ENCODE results near the gene WDCP. TPM values are rescaled to one million over a fixed set of nuclear protein-coding genes. Genes with fewer than 3 reads are reported as not detected.
"Not testable (repeated sequence)": the region's sequence is repeated elsewhere in the genome, so short reads cannot be mapped to it uniquely, and the experiment has no call there.

WDCP gene, protein sequence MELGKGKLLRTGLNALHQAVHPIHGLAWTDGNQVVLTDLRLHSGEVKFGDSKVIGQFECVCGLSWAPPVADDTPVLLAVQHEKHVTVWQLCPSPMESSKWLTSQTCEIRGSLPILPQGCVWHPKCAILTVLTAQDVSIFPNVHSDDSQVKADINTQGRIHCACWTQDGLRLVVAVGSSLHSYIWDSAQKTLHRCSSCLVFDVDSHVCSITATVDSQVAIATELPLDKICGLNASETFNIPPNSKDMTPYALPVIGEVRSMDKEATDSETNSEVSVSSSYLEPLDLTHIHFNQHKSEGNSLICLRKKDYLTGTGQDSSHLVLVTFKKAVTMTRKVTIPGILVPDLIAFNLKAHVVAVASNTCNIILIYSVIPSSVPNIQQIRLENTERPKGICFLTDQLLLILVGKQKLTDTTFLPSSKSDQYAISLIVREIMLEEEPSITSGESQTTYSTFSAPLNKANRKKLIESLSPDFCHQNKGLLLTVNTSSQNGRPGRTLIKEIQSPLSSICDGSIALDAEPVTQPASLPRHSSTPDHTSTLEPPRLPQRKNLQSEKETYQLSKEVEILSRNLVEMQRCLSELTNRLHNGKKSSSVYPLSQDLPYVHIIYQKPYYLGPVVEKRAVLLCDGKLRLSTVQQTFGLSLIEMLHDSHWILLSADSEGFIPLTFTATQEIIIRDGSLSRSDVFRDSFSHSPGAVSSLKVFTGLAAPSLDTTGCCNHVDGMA
- 10 to 100 TPM in 3 of 4 donors, 1 to 10 TPM in 1; 5.9 to 18.2 (median 12.1) TPM for total RNA-seq

DNA sequence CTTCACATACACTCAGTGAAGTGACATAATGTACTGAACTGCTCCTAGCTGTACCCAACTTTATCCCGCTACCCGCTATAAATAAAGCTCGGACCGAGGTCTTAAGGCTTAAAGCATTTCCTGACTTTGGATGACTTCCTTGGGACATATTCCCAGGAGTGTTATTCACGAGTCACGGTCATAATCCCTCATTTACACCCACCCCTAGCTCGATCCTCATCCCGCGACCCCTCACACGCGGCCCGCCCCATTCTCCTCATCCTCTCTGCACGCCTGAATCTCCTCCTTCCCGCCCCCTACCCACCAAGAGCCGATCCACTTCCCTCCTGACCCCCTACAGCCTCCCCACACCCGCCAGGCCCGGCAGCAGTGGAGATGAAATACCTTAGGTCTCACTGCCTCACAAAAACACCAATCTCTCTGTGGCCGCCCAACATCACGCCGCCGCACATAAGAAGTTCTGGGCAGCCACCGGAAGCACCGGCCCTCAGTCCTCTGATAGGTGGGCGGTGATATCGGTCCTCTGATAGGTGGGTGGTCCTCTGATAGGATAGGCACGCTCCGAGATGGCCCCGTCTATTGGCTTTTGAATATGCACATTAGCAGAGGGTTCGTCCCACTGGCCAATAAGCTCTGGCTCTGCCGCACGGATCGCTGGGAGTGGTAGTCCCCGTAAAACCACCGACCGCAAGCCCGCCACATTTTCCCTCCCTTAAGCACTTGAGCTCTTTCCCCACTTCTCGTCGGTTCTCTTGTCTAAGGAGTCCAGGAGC is at the start of gene WDCP:
TSS of gene WDCP (minus strand) at position 462 of the 773 bp plus-strand sequence. CDS start 7,897 bp downstream, outside the sequence.
- Histone ChIP-seq H3K27ac (peak within 1 kb of the TSS; percentile 75 to 78), H3K9me3 (no peaks in the 10 kb centered on the region), H3K4me3 (peak within 1 kb of the TSS; percentile 63 to 87), H3K36me3 (no peaks in the 10 kb centered on the region), H3K4me1 (peaks cover 0 to 3% of the 10 kb centered on the region in 2 donors), H3K27me3 (no peaks in the 10 kb centered on the region)
- TF ChIP-seq, protein P1, sequence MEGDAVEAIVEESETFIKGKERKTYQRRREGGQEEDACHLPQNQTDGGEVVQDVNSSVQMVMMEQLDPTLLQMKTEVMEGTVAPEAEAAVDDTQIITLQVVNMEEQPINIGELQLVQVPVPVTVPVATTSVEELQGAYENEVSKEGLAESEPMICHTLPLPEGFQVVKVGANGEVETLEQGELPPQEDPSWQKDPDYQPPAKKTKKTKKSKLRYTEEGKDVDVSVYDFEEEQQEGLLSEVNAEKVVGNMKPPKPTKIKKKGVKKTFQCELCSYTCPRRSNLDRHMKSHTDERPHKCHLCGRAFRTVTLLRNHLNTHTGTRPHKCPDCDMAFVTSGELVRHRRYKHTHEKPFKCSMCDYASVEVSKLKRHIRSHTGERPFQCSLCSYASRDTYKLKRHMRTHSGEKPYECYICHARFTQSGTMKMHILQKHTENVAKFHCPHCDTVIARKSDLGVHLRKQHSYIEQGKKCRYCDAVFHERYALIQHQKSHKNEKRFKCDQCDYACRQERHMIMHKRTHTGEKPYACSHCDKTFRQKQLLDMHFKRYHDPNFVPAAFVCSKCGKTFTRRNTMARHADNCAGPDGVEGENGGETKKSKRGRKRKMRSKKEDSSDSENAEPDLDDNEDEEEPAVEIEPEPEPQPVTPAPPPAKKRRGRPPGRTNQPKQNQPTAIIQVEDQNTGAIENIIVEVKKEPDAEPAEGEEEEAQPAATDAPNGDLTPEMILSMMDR (IDR thresholded peaks at IDR 0.05): no peak
- TF ChIP-seq POLR2A (IDR thresholded peaks at IDR 0.05): peak; percentile 56 to 75
- intact Hi-C loops (cut with DNase I; ENCODE audit: low total_unique reads): no loop called here
- DNase-seq: peak; percentile 92 to 98

DNA sequence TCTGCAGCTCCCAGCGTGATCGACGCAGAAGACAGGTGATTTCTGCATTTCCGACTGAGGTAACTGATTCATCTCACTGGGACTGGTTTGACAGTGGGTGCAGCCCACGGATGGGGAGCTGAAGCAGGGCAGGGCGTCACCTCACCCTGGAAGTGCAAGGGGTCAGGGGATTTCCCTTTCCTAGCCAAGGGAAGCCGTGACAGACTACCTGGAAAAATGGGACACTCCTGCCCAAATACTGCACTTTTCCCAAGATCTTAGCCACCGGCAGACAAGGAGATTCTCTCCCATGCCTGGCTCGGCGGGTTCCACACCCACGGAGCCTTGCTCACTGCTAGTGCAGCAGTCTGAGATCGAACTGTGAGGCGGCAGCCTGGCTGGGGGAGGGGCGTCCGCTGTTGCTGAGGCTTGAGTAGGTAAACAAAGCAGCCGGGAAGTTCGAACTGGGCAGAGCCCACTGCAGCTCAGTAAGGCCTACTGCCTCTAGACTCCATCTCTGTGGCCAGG is 48.0 kb upstream of the WDCP start:
- intact Hi-C loops (cut with DNase I; ENCODE audit: low total_unique reads); H3K4me3 ChIP-seq; H3K36me3 ChIP-seq; DNase-seq; H3K9me3 ChIP-seq; H3K27me3 ChIP-seq; H3K27ac ChIP-seq; H3K4me1 ChIP-seq: not testable (repeated sequence)

DNA sequence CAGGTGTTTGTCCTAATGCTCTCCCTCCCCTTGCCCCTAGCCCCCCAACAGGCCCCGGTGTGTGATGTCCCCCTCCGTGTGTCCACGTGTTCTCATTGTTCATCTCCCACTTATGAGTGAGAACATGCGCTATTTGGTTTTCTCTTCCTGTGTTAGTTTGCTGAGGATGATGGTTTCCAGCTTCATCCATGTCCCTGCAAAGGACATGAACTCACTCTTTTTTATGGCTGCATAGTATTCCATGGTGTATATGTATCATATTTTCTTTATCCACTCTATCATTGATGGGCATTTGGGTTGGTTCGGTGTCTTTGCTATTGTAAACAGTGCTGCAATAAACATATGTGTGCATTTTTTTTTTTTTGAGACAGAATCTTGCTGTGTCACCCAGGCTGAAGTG is 46.1 kb upstream of the WDCP start:
- H3K4me3 ChIP-seq; H3K27me3 ChIP-seq; H3K27ac ChIP-seq; H3K9me3 ChIP-seq; DNase-seq; intact Hi-C loops (cut with DNase I; ENCODE audit: low total_unique reads); H3K4me1 ChIP-seq; H3K36me3 ChIP-seq: not testable (repeated sequence)

DNA sequence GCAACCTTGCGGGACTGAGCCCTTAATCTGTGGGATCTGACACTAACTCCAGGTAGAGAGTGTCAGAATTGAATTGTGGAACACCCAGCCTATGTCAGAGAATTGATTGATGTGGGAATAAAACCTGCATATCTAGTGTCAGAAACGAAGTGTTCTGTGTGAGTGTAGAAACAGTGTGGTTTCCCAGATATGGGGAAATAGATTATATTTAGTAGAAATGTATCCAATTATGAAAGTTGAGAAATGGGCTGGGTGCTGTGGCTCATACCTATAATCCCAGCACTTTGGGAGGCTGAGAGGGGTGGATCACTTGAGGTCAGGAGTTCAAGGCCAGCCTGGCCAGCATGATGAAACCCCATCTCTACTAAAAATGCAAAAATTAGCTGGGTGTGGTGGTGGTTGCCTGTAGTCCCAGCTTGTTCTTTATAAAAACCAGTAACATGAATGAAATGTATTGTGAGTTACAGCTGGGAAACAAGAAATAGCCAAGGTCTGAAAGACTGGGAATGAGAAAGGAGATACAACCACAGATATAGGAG is 41.7 kb upstream of the WDCP start:
- TF ChIP-seq, protein P1 (IDR thresholded peaks at IDR 0.05): no peak
- TF ChIP-seq POLR2A (IDR thresholded peaks at IDR 0.05): no peak
- no peak overlapping the region for H3K4me3 ChIP-seq
- no peaks in the 10 kb centered on the region for H3K36me3 ChIP-seq
- no peaks in the 10 kb centered on the region for H3K4me1 ChIP-seq
- no peaks in the 10 kb centered on the region for H3K27me3 ChIP-seq
- H3K9me3 ChIP-seq: no peaks in the 10 kb centered on the region
- DNase-seq: no peak
- intact Hi-C loops (cut with DNase I; ENCODE audit: low total_unique reads): no loop called here
- no peak overlapping the region for H3K27ac ChIP-seq

DNA sequence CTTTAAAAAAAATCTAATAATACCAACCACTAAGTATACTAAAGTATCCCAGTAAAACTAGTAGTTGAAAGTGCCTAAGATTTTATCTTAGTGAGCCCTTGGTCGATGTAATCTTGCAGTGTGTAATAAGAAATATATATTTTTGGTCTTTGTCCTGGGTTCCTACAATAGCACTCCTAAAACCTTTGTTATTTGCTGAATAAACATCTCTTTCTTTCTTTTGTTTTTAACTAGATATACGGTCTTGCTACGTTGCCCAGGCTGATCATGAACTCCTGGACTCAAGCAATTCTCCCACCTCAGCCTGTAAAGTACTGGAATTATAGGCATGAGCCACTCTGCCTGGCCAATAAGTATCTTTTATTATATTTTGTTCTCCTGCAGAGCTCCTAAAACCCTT is 39.8 kb upstream of the WDCP start:
- no peak for DNase-seq
- Histone ChIP-seq H3K27ac (no peak overlapping the region), H3K4me1 (peaks cover 3 to 4% of the 10 kb centered on the region in 2 donors), H3K27me3 (no peaks in the 10 kb centered on the region), H3K4me3 (no peak overlapping the region), H3K36me3 (no peaks in the 10 kb centered on the region), H3K9me3 (no peaks in the 10 kb centered on the region)
- intact Hi-C loops (cut with DNase I; ENCODE audit: low total_unique reads): no loop called here
- TF ChIP-seq POLR2A (IDR thresholded peaks at IDR 0.05): no peak
- TF ChIP-seq, protein P1 (IDR thresholded peaks at IDR 0.05): no peak

Measured in uterus (tissue), 4 donors.